GM18951 (cell line): Measurements from ENCODE around the gene IKZF3.

Experiments used
- POLR2A ChIP-seq: IDR thresholded peaks from 4 replicates; pipeline ENCODE4 v1.6.1; 2011; ENCODE audit warnings: mild to moderate bottlenecking; ENCODE audit not compliant: insufficient read length, insufficient read depth; ENCODE audit errors: extremely low read depth
- in situ Hi-C: fragments of 300-500 bp; cut with MboI; formaldehyde crosslinking; loops from one replicate; pipeline ENCODE4 v1.12.0; 2022; ENCODE audit warnings: low sequenced_read_pairs, mixed read lengths, inconsistent platforms; ENCODE audit not compliant: unreplicated experiment

IKZF3 gene

DNA sequence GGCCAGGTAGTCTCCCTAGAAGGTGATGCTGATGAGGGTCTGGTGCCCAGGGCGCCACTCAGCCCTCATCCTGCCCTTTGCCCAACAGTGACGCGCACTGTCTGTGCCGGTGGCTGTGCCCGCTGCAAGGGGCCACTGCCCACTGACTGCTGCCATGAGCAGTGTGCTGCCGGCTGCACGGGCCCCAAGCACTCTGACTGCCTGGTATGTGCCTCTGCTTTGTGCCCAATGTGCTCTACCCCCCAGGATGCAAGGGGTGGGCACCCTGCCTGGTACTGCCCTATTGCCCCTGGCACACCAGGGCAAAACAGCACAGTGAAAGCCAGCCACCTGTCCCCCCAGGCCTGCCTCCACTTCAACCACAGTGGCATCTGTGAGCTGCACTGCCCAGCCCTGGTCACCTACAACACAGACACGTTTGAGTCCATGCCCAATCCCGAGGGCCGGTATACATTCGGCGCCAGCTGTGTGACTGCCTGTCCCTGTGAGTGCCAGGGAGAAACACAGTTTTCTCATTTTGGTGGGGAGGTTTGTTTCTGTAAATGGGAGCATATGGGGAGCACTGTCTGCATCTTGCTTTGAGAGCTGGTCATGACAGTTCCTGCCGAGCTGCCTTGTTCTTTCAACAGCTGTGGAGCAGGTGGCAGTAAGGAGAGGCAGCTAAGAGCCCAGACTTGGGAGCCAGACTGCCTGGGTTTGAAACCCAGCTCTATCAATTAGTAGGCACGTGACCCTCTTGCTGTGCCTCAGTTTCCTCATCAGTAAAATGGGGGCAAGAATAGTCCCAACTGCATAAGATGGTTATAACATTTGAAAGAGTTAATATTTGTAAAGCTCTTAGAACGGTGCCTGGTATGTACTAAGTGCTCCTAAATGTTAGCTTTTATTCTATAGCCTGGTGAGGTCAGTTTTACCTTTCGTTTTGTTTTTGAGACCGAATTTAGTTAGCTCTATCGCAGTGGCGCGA, 153.8 kb downstream of the IKZF3 start:
- no peak for TF ChIP-seq POLR2A
- in situ Hi-C loops: no loop called here

DNA sequence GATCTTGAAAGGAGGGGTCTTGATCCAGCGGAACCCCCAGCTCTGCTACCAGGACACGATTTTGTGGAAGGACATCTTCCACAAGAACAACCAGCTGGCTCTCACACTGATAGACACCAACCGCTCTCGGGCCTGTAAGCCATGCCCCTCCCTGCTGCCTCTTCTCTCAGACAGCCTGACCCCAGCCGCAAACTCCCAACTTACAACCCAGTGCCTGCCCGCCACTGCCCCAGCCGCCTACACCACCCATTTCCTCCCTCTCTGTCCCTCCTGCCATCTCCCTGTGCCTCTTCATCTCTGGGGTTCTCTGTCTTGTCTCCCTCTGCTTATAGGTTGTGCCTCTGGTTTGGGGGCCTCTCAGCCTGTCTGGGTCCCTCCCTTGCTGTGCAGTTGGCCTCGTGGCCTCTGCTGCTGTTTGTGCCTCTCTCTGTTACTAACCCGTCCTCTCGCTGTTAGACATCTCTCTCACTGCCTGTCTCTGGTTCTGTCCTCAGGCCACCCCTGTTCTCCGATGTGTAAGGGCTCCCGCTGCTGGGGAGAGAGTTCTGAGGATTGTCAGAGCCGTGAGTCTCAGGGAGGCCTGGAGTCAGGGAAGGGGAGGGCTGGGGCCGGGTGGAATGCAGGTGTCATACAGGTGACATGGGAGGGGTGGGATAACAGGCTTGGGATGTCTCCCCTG, 154.7 kb downstream of the IKZF3 start:
- in situ Hi-C loops: no loop called here
- TF ChIP-seq POLR2A: no peak
